Measurements from ENCODE around the gene TRMT61A.

The TRMT61A gene

GRCh38 chr14:103533999-103534575 is 5.1 kb downstream of the TRMT61A start:
- DNase-seq (ENCODE audit: low read depth in 1 of 2, low spot score in 1 of 2): no peak

GRCh38 chr14:103534576-103535061 is 5.6 kb downstream of the TRMT61A start:
- DNase-seq (ENCODE audit: low read depth in 1 of 2, low spot score in 1 of 2): no peak

GRCh38 chr14:103535081-103535890 is 6.3 kb downstream of the TRMT61A start:
- no peak for DNase-seq (ENCODE audit: low read depth in 1 of 2, low spot score in 1 of 2)

GRCh38 chr14:103535891-103536565 is 7.0 kb downstream of the TRMT61A start:
- no peak for DNase-seq (ENCODE audit: low read depth in 1 of 2, low spot score in 1 of 2)

- no peak for DNase-seq (ENCODE audit: low read depth in 1 of 2, low spot score in 1 of 2)
Observed at GRCh38 chr14:103536693-103537092, 7.7 kb downstream of the TRMT61A start.

- DNase-seq (ENCODE audit: low read depth in 1 of 2, low spot score in 1 of 2): no peak
Observed at GRCh38 chr14:103537175-103537990, 8.4 kb downstream of the TRMT61A start.

GRCh38 chr14:103538291-103539055 is 9.5 kb downstream of the TRMT61A start:
- no peak for DNase-seq (ENCODE audit: low read depth in 1 of 2, low spot score in 1 of 2)

- DNase-seq (ENCODE audit: low read depth in 1 of 2, low spot score in 1 of 2): no peak
Observed at GRCh38 chr14:103539056-103539825, 10.2 kb downstream of the TRMT61A start.

- DNase-seq (ENCODE audit: low read depth in 1 of 2, low spot score in 1 of 2): no peak
Observed at GRCh38 chr14:103540821-103541708, 12.1 kb downstream of the TRMT61A start.

GRCh38 chr14:103541709-103542604 is 13.0 kb downstream of the TRMT61A start:
- no peak for DNase-seq (ENCODE audit: low read depth in 1 of 2, low spot score in 1 of 2)

GRCh38 chr14:103542605-103543088 is 13.7 kb downstream of the TRMT61A start:
- DNase-seq (ENCODE audit: low read depth in 1 of 2, low spot score in 1 of 2): no peak

- DNase-seq (ENCODE audit: low read depth in 1 of 2, low spot score in 1 of 2): no peak
Observed at GRCh38 chr14:103543140-103543539, 14.1 kb downstream of the TRMT61A start.

GRCh38 chr14:103543721-103544387 is 14.9 kb downstream of the TRMT61A start:
- no peak for DNase-seq (ENCODE audit: low read depth in 1 of 2, low spot score in 1 of 2)

- no peak for DNase-seq (ENCODE audit: low read depth in 1 of 2, low spot score in 1 of 2)
Observed at GRCh38 chr14:103544388-103545218, 15.6 kb downstream of the TRMT61A start.

- no peak for DNase-seq (ENCODE audit: low read depth in 1 of 2, low spot score in 1 of 2)
Observed at GRCh38 chr14:103545219-103545914, 16.4 kb downstream of the TRMT61A start.
